ENCODE data around the gene GRM4. TPM values are rescaled to one million over a fixed set of nuclear protein-coding genes. Genes with fewer than 3 reads are reported as not detected.

Gene GRM4
- total and polyA plus RNA-seq, 2 donors from 2014 or later: not detected

GRCh38 chr6:34041385-34041784 lies 104.5 kb downstream of the GRM4 start:
- intact Hi-C loops (cut with DNase I): no loop called here
- DNase-seq: no peak

DNA sequence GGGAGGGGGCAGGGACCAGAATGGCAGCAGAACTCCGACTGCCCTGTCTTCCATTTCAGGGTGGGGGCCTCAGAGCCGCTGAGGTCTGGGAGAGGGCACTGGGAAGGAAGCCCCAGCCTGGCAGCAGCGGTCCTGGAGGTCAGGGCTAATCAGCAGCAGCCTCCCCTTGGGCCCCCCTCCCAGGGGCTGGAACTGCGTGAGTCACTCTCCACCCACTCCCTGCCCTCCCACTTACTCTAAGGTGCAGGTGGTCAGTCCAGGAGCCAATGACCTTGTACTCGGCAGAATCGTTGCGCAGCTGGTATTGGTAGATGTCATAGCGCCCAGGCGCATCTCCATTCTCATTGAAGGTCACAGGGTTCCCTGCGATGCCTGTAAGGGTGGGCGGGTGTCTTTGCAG lies 105.9 kb downstream of the GRM4 start:
- no peaks in the 10 kb centered on the region for H3K36me3 ChIP-seq (ENCODE audit: control insufficient read depth in 2 of 3, insufficient read depth in 3 of 3, low read length in 3 of 3)
- H3K9ac ChIP-seq (ENCODE audit: low read length in 3 of 3): no peak overlapping the region
- H3K27me3 ChIP-seq (ENCODE audit: control insufficient read depth, insufficient read depth, low read length): no peaks in the 10 kb centered on the region
- H3K4me3 ChIP-seq (ENCODE audit: low read length in 3 of 3): no peak overlapping the region
- no peak for TF ChIP-seq CTCF (IDR thresholded peaks at IDR 0.05; ENCODE audit: borderline replicate concordance, extremely low read depth, insufficient read depth)
- intact Hi-C loops (cut with DNase I): no loop called here
- DNase-seq (no peak), FAIRE-seq (no peak)
- peaks cover 0 to 2% (median 0%) of the 10 kb centered on the region in 3 donors for H3K9me3 ChIP-seq (ENCODE audit: control insufficient read depth in 2 of 3, insufficient read depth in 1 of 3, low read length in 3 of 3)
- no peaks in the 10 kb centered on the region for H3K4me1 ChIP-seq (ENCODE audit: control insufficient read depth in 2 of 3, insufficient read depth in 2 of 3, low read depth in 1 of 3, low read length in 3 of 3)
- no peak overlapping the region for H3K27ac ChIP-seq (ENCODE audit: low read depth in 2 of 2, low read length in 2 of 2)

More at GRCh38 chr6:34041385-34041784, 104.5 kb downstream of the GRM4 start:
- Histone ChIP-seq H3K27ac (ENCODE audit: low read depth in 2 of 2, low read length in 2 of 2) (no peak overlapping the region), H3K9ac (ENCODE audit: low read length in 3 of 3) (no peak overlapping the region), H3K27me3 (ENCODE audit: control insufficient read depth, insufficient read depth, low read length) (no peaks in the 10 kb centered on the region), H3K4me3 (ENCODE audit: low read length in 3 of 3) (no peak overlapping the region), H3K4me1 (ENCODE audit: control insufficient read depth in 2 of 3, insufficient read depth in 2 of 3, low read depth in 1 of 3, low read length in 3 of 3) (no peaks in the 10 kb centered on the region), H3K36me3 (ENCODE audit: control insufficient read depth in 2 of 3, insufficient read depth in 3 of 3, low read length in 3 of 3) (no peaks in the 10 kb centered on the region), H3K9me3 (ENCODE audit: control insufficient read depth in 2 of 3, insufficient read depth in 1 of 3, low read length in 3 of 3) (peaks cover 0 to 2% (median 0%) of the 10 kb centered on the region in 3 donors)
- no peak for FAIRE-seq
- no peak for TF ChIP-seq CTCF (IDR thresholded peaks at IDR 0.05; ENCODE audit: borderline replicate concordance, extremely low read depth, insufficient read depth)

GRCh38 chr6:34037151-34037550 lies 108.7 kb downstream of the GRM4 start:
- H3K27ac ChIP-seq (ENCODE audit: low read depth in 2 of 2, low read length in 2 of 2): no peak overlapping the region
- no peak for DNase-seq
- no peaks in the 10 kb centered on the region for H3K9me3 ChIP-seq (ENCODE audit: control insufficient read depth in 2 of 3, insufficient read depth in 1 of 3, low read length in 3 of 3)
- H3K4me1 ChIP-seq (ENCODE audit: control insufficient read depth in 2 of 3, insufficient read depth in 2 of 3, low read depth in 1 of 3, low read length in 3 of 3): no peaks in the 10 kb centered on the region
- H3K27me3 ChIP-seq (ENCODE audit: control insufficient read depth, insufficient read depth, low read length): no peaks in the 10 kb centered on the region
- H3K4me3 ChIP-seq (ENCODE audit: low read length in 3 of 3): no peak overlapping the region
- no peak for TF ChIP-seq CTCF (IDR thresholded peaks at IDR 0.05; ENCODE audit: borderline replicate concordance, extremely low read depth, insufficient read depth)
- FAIRE-seq: no peak
- no peak overlapping the region for H3K9ac ChIP-seq (ENCODE audit: low read length in 3 of 3)
- intact Hi-C loops (cut with DNase I): no loop called here
- no peaks in the 10 kb centered on the region for H3K36me3 ChIP-seq (ENCODE audit: control insufficient read depth in 2 of 3, insufficient read depth in 3 of 3, low read length in 3 of 3)
